Erythroblast (primary cell): Measurements from ENCODE around the gene TMEM182.

Source experiments
- GATA1 ChIP-seq: IDR thresholded peaks from 2 replicates; pipeline ENCODE4 v1.6.1; 2011; ENCODE audit warnings: low read depth, mild to moderate bottlenecking, control low read depth, low read length, moderate library complexity
- POLR2A ChIP-seq: IDR thresholded peaks from 2 replicates; pipeline ENCODE4 v1.6.1; 2011; ENCODE audit warnings: mild to moderate bottlenecking, low read length

DNA sequence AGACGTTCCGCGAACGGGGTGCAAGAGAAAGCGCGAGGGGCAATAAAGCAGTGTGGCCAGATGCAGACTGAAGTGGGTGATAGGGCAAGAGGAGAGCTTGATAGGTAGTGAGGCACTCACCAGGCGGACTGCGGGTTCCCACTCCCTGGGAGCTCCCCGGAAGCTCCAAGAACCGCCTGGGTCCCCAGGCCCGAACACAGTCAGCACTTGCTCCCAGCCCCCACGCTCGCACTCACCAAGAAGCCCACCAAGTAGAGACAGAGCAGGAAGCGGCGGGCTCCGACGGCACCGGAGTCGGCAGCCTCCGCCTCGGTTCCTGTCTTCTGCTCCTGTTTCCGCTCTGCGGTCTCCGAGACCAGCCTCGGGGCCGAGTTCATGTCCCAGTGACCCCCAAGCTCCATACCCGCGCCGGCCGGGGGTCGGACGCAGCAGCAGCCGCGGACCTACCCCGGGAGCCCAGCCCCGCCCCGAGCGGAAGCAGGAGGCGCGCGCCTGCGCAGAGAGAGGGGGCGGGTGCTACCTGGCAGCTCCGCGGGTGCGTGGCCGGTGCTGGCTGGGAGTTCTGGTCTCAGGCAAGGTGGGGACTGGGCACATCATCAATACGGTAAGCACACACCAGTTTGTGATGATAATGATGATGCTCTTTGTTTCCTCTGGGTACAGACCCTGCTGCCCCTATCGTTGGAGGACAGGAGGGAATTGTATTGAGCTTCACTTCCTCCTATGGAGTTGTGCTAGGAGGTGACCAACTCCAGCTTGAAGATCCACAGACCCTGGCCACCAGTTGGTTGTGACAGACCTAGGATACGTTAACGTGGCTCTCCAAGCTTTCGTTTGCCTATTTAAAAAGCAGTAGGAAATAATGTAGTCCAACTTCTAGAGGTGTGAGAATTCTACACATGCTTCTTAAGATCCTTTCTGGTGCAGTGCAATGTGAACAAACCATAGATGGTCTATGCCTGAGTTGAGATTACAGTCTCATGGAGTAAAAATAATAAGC is 25.1 kb upstream of the TMEM182 start:
- TF ChIP-seq POLR2A: peak; percentile 75
- no peak for TF ChIP-seq GATA1
